H9 (cell line): ENCODE data around the gene FAM53B. TPM values are rescaled to one million over a fixed set of nuclear protein-coding genes. Genes with fewer than 3 reads are reported as not detected.

Source experiments
- DNase-seq: peaks from one replicate; pipeline ENCODE4 v3.0.0-alpha.2; 2017
- H2AFZ ChIP-seq: one replicate; pipeline ENCODE4 v1.6.1; 2013; ENCODE audit warnings: mild to moderate bottlenecking, low read length, control low read depth, moderate library complexity
- H2AK5ac ChIP-seq: 2 replicates; pipeline ENCODE4 v1.6.1; 2013; ENCODE audit warnings: low read length, control low read depth, mixed read lengths; ENCODE audit not compliant: insufficient read length
- H2BK120ac ChIP-seq: one replicate; pipeline ENCODE4 v1.6.1; 2013; ENCODE audit warnings: low read depth, mild to moderate bottlenecking, low read length, control low read depth, inconsistent platforms; ENCODE audit not compliant: poor library complexity, severe bottlenecking
- H2BK12ac ChIP-seq: 2 replicates; pipeline ENCODE4 v1.6.1; 2013; ENCODE audit warnings: low read length, control low read depth, mixed read lengths, low read depth; ENCODE audit not compliant: insufficient read length
- H2BK15ac ChIP-seq: 2 replicates; pipeline ENCODE4 v1.6.1; 2013; ENCODE audit warnings: low read depth, low read length, control low read depth
- H2BK20ac ChIP-seq: one replicate; pipeline ENCODE4 v1.6.1; 2013; ENCODE audit warnings: low read depth, mild to moderate bottlenecking, low read length, control low read depth, inconsistent platforms; ENCODE audit not compliant: poor library complexity, severe bottlenecking
- H2BK5ac ChIP-seq: 2 replicates; pipeline ENCODE4 v1.6.1; 2013; ENCODE audit warnings: low read length, control low read depth, mixed read lengths; ENCODE audit not compliant: insufficient read length
- H3K14ac ChIP-seq: 2 replicates; pipeline ENCODE4 v1.6.1; 2013; ENCODE audit warnings: low read length, control low read depth; ENCODE audit not compliant: insufficient read depth
- H3K18ac ChIP-seq: 2 replicates; pipeline ENCODE4 v1.6.1; 2013; ENCODE audit warnings: low read depth, mild to moderate bottlenecking, mixed read lengths, low read length, control low read depth; ENCODE audit not compliant: insufficient read length
- H3K23ac ChIP-seq: 2 replicates; pipeline ENCODE4 v1.6.1; 2013; ENCODE audit warnings: low read length, control low read depth, mixed read lengths, low read depth; ENCODE audit not compliant: insufficient read length
- H3K23me2 ChIP-seq: 2 replicates; pipeline ENCODE4 v1.6.1; 2013; ENCODE audit warnings: low read depth, mild to moderate bottlenecking, mixed read lengths, low read length, control low read depth; ENCODE audit not compliant: insufficient read length, poor library complexity, severe bottlenecking
- H3K27ac ChIP-seq: 2 replicates; pipeline ENCODE4 v1.5.1; 2013; ENCODE audit warnings: low read length, control low read depth, mixed read lengths, low read depth; ENCODE audit not compliant: insufficient read length
- H3K27me3 ChIP-seq: 2 replicates; pipeline ENCODE4 v1.6.1; 2013; ENCODE audit warnings: low read length, control low read depth, inconsistent platforms; ENCODE audit not compliant: insufficient read depth
- H3K4ac ChIP-seq: 2 replicates; pipeline ENCODE4 v1.6.1; 2013; ENCODE audit warnings: low read depth, mild to moderate bottlenecking, control low read depth, inconsistent platforms, low read length, moderate library complexity
- H3K4me1 ChIP-seq: 2 replicates; pipeline ENCODE4 v1.6.1; 2013; ENCODE audit warnings: low read length, control low read depth, inconsistent platforms; ENCODE audit not compliant: insufficient read depth
- H3K4me2 ChIP-seq: 2 replicates; pipeline ENCODE4 v1.6.1; 2013; ENCODE audit warnings: low read length, control low read depth, mixed read lengths; ENCODE audit not compliant: insufficient read length, insufficient read depth
- H3K56ac ChIP-seq: 2 replicates; pipeline ENCODE4 v1.6.1; 2013; ENCODE audit warnings: low read depth, mild to moderate bottlenecking, mixed read lengths, low read length, control low read depth; ENCODE audit not compliant: insufficient read length
- H3K79me1 ChIP-seq: 2 replicates; pipeline ENCODE4 v1.6.1; 2013; ENCODE audit warnings: low read depth, mild to moderate bottlenecking, moderate library complexity, low read length, control low read depth, inconsistent platforms; ENCODE audit not compliant: insufficient read depth, poor library complexity, severe bottlenecking
- H3K79me2 ChIP-seq: 2 replicates; pipeline ENCODE4 v1.6.1; 2013; ENCODE audit warnings: low read length, control low read depth, inconsistent platforms; ENCODE audit not compliant: insufficient read depth
- H3K9ac ChIP-seq: 2 replicates; pipeline ENCODE4 v1.6.1; 2013; ENCODE audit warnings: low read length, control low read depth, mixed read lengths; ENCODE audit not compliant: insufficient read length; ENCODE audit errors: extremely low read depth
- H3K9me3 ChIP-seq: one replicate; pipeline ENCODE4 v1.6.1; 2013; ENCODE audit warnings: low read depth, low read length, inconsistent platforms; ENCODE audit not compliant: control insufficient read depth
- H3T11ph ChIP-seq: one replicate; pipeline ENCODE4 v1.6.1; 2013; ENCODE audit warnings: mild to moderate bottlenecking, low read length, control low read depth, inconsistent platforms
- H4K20me1 ChIP-seq: one replicate; pipeline ENCODE4 v1.6.1; 2013; ENCODE audit not compliant: control insufficient read depth, insufficient read length, insufficient read depth
- H4K5ac ChIP-seq: 2 replicates; pipeline ENCODE4 v1.6.1; 2013; ENCODE audit warnings: low read depth, mild to moderate bottlenecking, mixed read lengths, low read length, control low read depth; ENCODE audit not compliant: insufficient read length
- H4K8ac ChIP-seq: replicated peaks from 2 replicates; pipeline ENCODE4 v1.6.1; 2013; ENCODE audit warnings: low read length, control low read depth, mixed read lengths, low read depth; ENCODE audit not compliant: insufficient read length
- H4K91ac ChIP-seq: 2 replicates; pipeline ENCODE4 v1.6.1; 2013; ENCODE audit warnings: low read depth, mild to moderate bottlenecking, moderate library complexity, mixed read lengths, low read length, control low read depth; ENCODE audit not compliant: insufficient read length
- H3K27ac Mint-ChIP-seq, 3 experiments: 2 replicates in 2 of 3; 3 replicates in 1 of 3; pipeline ENCODE4 v1.8.0; 2020 to 2021; ENCODE audit warnings: mixed read lengths in 3 of 3, mild to moderate bottlenecking in 1 of 3, moderate library complexity in 1 of 3
- H3K27me3 Mint-ChIP-seq: 2 replicates; pipeline ENCODE4 v1.8.0; 2021; ENCODE audit warnings: low read depth, mild to moderate bottlenecking, moderate library complexity, mixed read lengths
- H3K36me3 Mint-ChIP-seq, 3 experiments: 2 replicates in 2 of 3; 3 replicates in 1 of 3; pipeline ENCODE4 v1.8.0; 2020 to 2021; ENCODE audit warnings: low read depth in 3 of 3, mixed read lengths in 3 of 3; ENCODE audit not compliant: insufficient read depth in 1 of 3
- H3K4me1 Mint-ChIP-seq, 2 experiments: 2 replicates each; pipeline ENCODE4 v1.8.0; 2020; ENCODE audit warnings: mixed read lengths in 2 of 2
- H3K4me3 Mint-ChIP-seq, 2 experiments: 2 replicates in 1 of 2; 3 replicates in 1 of 2; pipeline ENCODE4 v1.8.0; 2020 to 2021; ENCODE audit warnings: mild to moderate bottlenecking in 2 of 2, mixed read lengths in 2 of 2, moderate library complexity in 1 of 2
- H3K9me3 Mint-ChIP-seq, 2 experiments: 2 replicates in 1 of 2; 3 replicates in 1 of 2; pipeline ENCODE4 v1.8.0; 2020; ENCODE audit warnings: mild to moderate bottlenecking in 2 of 2, mixed read lengths in 2 of 2, moderate library complexity in 1 of 2
- CTCF ChIP-seq: fragments of 200-600 bp; sonication (generic); conservative IDR thresholded peaks from 3 replicates; pipeline ENCODE4 v1.8.0; 2021; ENCODE audit warnings: antibody characterized with exemption, mild to moderate bottlenecking
- WGBS: extraction: QIAGEN DNeasy Blood & Tissue Kit; methylation state at CpG from one replicate; pipeline ENCODE4 v1.1.7; 2013; ENCODE audit warnings: missing lambda C conversion rate, low lambda C conversion rate, mixed read lengths; ENCODE audit not compliant: insufficient read length; ENCODE audit errors: extremely low coverage; 5-methylcytosine and 5-hydroxymethylcytosine counted together
- total RNA-seq: library from RNA; stranded (reverse); gene quantifications from 2 replicates; pipeline ENCODE4 v1.2.1, GENCODE V29; 2021

Gene FAM53B
- total RNA-seq, 1 experiment from 2014 or later, result 11.5 TPM

- Histone ChIP-seq H3K23ac (no peak overlapping the region), H3K56ac (no peak overlapping the region), H2BK5ac (no peak overlapping the region), H3K4me1 (no peaks in the 10 kb centered on the region), H3T11ph (no peak overlapping the region), H4K91ac (no peak overlapping the region), H2BK15ac (no peak overlapping the region), H3K27me3 (no peaks in the 10 kb centered on the region), H3K79me2 (no peaks in the 10 kb centered on the region), H3K27ac (no peak overlapping the region), H4K8ac (no peak overlapping the region), H3K9me3 (no peaks in the 10 kb centered on the region), H2BK20ac (no peak overlapping the region), H3K79me1 (no peaks in the 10 kb centered on the region), H4K5ac (no peak overlapping the region), H3K4me2 (no peak overlapping the region), H3K23me2 (no peaks in the 10 kb centered on the region), H2AK5ac (no peak overlapping the region), H3K4ac (no peak overlapping the region), H3K9ac (no peak overlapping the region), H3K14ac (no peak overlapping the region), H2BK12ac (no peak overlapping the region), H4K20me1 (no peaks in the 10 kb centered on the region), H3K18ac (no peak overlapping the region), H2BK120ac (no peak overlapping the region), H2AFZ (no peak overlapping the region)
- H3K4me3 Mint-ChIP-seq, result no peak overlapping the region
- peaks cover 0 to 5% (median 0%) of the 10 kb centered on the region in 3 experiments; a peak in 4 of 7 replicates for H3K36me3 Mint-ChIP-seq
- no peak for TF ChIP-seq CTCF
- WGBS, result no CpG with 5 or more reads among the region's 14 CpGs
- peaks cover 25 to 31% of the 10 kb centered on the region in 2 experiments for H3K4me1 Mint-ChIP-seq
- no peak overlapping the region for H3K27ac Mint-ChIP-seq
- DNase-seq, result no peak
- H3K9me3 Mint-ChIP-seq, result no peaks in the 10 kb centered on the region
- H3K27me3 Mint-ChIP-seq, result no peaks in the 10 kb centered on the region
These were observed 15.9 kb downstream of the FAM53B start for GRCh38 chr10:124728071-124728829.
